ENCODE measurements around the gene SCAND1.
A peak's percentile ranks its signal among the peaks of the same experiment; 100 is the strongest.
"Not testable (repeated sequence)": the region's sequence is repeated elsewhere in the genome, so short reads cannot be mapped to it uniquely, and the experiment has no call there.

Gene SCAND1

GRCh38 chr20:35967979-35968640 lies 13.8 kb upstream of the SCAND1 start, which contains the start of gene CNBD2:
Gene CNBD2 (plus strand): TSS chr20:35968590. CDS start chr20:35968763, 173 bp downstream.
- DNase-seq (ENCODE audit: low read depth in 2 of 2): no peak
- no peak within 1 kb of the TSS for H3K4me3 ChIP-seq (replicated peaks in 1 of 2; ENCODE audit: low read depth in 2 of 2, low read length in 2 of 2)
- no peak for TF ChIP-seq CTCF (IDR thresholded peaks at IDR 0.05; ENCODE audit: low read depth, low read length)

GRCh38 chr20:35963878-35964277 lies 9.6 kb upstream of the SCAND1 start:
- no peak for DNase-seq (ENCODE audit: low read depth in 2 of 2)
- H3K4me3 ChIP-seq (replicated peaks in 1 of 2; ENCODE audit: low read depth in 2 of 2, low read length in 2 of 2): no peak overlapping the region

GRCh38 chr20:35959291-35959690 lies 5.0 kb upstream of the SCAND1 start:
- not testable (repeated sequence) for DNase-seq (ENCODE audit: low read depth in 2 of 2); H3K4me3 ChIP-seq (replicated peaks in 1 of 2; ENCODE audit: low read depth in 2 of 2, low read length in 2 of 2)

More at GRCh38 chr20:35963878-35964277, 9.6 kb upstream of the SCAND1 start:
- no peak for TF ChIP-seq CTCF (IDR thresholded peaks at IDR 0.05; ENCODE audit: low read depth, low read length)

- no peak for TF ChIP-seq CTCF (IDR thresholded peaks at IDR 0.05; ENCODE audit: low read depth, low read length)
- DNase-seq (ENCODE audit: low read depth in 2 of 2): no peak
- no peak overlapping the region for H3K4me3 ChIP-seq (replicated peaks in 1 of 2; ENCODE audit: low read depth in 2 of 2, low read length in 2 of 2)
Observed at GRCh38 chr20:35956616-35957015, 2.3 kb upstream of the SCAND1 start.

- peak; percentile 56 to 58 for DNase-seq (ENCODE audit: low read depth in 2 of 2)
- no peak for TF ChIP-seq CTCF (IDR thresholded peaks at IDR 0.05; ENCODE audit: low read depth, low read length)
- H3K4me3 ChIP-seq (replicated peaks in 1 of 2; ENCODE audit: low read depth in 2 of 2, low read length in 2 of 2): peak overlapping the region; percentile 90 to 99
Observed at GRCh38 chr20:35954907-35955251, 577 bp upstream of the SCAND1 start.

- peak; percentile 9 to 48 for DNase-seq (ENCODE audit: low read depth in 2 of 2)
- TF ChIP-seq CTCF (IDR thresholded peaks at IDR 0.05; ENCODE audit: low read depth, low read length): no peak
- peak overlapping the region; percentile 90 to 99 for H3K4me3 ChIP-seq (replicated peaks in 1 of 2; ENCODE audit: low read depth in 2 of 2, low read length in 2 of 2)
Observed at GRCh38 chr20:35953387-35954199, 709 bp downstream of the SCAND1 start.

Measured in cardiac fibroblast (primary cell).